PC-3 (cell line): ENCODE data around the gene FOXC2.

Experiments
- EZH2 ChIP-seq: fragments of 300-600 bp; sonication (generic); IDR thresholded peaks from one replicate; pipeline ENCODE4 v1.6.1; 2017; ENCODE audit warnings: antibody characterized with exemption, mild to moderate bottlenecking, low read length; ENCODE audit not compliant: unreplicated experiment
- EZH2phosphoT487 ChIP-seq: fragments of 300-600 bp; sonication (generic); IDR thresholded peaks from 2 replicates; pipeline ENCODE4 v1.6.1; 2018; ENCODE audit warnings: mild to moderate bottlenecking, antibody characterized with exemption, low read length, borderline replicate concordance
- TF ChIP-seq, protein P1 (sequence below): fragments of 300-600 bp; sonication (generic); conservative IDR thresholded peaks from 2 replicates; pipeline ENCODE4 v1.5.1; 2017; ENCODE audit warnings: antibody characterized with exemption, low read depth, mild to moderate bottlenecking, low read length

DNA sequence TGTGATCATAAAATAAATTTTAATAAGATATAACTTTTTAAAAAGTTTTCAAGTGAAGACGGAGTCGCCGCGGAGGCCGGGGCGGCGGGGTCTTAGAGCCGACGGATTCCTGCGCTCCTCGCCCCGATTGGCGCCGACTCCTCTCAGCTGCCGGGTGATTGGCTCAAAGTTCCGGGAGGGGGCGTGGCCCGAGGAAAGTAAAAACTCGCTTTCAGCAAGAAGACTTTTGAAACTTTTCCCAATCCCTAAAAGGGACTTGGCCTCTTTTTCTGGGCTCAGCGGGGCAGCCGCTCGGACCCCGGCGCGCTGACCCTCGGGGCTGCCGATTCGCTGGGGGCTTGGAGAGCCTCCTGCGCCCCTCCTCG lies at the start of gene FOXC2:
- TF ChIP-seq, protein P1, sequence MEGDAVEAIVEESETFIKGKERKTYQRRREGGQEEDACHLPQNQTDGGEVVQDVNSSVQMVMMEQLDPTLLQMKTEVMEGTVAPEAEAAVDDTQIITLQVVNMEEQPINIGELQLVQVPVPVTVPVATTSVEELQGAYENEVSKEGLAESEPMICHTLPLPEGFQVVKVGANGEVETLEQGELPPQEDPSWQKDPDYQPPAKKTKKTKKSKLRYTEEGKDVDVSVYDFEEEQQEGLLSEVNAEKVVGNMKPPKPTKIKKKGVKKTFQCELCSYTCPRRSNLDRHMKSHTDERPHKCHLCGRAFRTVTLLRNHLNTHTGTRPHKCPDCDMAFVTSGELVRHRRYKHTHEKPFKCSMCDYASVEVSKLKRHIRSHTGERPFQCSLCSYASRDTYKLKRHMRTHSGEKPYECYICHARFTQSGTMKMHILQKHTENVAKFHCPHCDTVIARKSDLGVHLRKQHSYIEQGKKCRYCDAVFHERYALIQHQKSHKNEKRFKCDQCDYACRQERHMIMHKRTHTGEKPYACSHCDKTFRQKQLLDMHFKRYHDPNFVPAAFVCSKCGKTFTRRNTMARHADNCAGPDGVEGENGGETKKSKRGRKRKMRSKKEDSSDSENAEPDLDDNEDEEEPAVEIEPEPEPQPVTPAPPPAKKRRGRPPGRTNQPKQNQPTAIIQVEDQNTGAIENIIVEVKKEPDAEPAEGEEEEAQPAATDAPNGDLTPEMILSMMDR, result no peak
- no peak for TF ChIP-seq EZH2
- TF ChIP-seq EZH2phosphoT487, result no peak
